Measurements from ENCODE around the gene LILRA2.

DNA sequence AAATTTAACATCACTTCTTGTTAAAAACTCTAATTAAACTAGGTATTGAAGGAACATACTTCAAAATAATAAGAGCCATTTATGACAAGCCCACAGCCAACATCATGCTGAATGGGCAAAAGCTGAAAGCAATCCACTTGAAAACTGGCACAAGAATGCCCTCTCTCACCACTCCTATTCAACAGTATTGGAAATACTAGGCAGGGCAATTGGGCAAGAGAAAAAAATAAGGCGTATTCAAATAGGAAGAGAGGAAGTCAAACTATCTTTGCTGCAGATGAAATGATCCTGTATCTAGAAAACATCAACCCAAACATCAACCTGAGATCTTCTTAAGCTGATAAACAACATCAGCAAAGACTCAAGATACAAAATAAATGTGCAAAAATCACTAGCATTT is 41.1 kb downstream of the LILRA2 start:
- TF ChIP-seq, protein P1, sequence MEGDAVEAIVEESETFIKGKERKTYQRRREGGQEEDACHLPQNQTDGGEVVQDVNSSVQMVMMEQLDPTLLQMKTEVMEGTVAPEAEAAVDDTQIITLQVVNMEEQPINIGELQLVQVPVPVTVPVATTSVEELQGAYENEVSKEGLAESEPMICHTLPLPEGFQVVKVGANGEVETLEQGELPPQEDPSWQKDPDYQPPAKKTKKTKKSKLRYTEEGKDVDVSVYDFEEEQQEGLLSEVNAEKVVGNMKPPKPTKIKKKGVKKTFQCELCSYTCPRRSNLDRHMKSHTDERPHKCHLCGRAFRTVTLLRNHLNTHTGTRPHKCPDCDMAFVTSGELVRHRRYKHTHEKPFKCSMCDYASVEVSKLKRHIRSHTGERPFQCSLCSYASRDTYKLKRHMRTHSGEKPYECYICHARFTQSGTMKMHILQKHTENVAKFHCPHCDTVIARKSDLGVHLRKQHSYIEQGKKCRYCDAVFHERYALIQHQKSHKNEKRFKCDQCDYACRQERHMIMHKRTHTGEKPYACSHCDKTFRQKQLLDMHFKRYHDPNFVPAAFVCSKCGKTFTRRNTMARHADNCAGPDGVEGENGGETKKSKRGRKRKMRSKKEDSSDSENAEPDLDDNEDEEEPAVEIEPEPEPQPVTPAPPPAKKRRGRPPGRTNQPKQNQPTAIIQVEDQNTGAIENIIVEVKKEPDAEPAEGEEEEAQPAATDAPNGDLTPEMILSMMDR (IDR thresholded peaks at IDR 0.05) = no peak
- no peak for TF ChIP-seq EP300 (IDR thresholded peaks at IDR 0.05)
